HG02623 (cell line): ENCODE measurements around the gene RNF175.

Experiments
- ATAC-seq: cut with Tn5 transposase; IDR thresholded peaks from one replicate; pipeline ENCODE4 v1.9.1; 2021; ENCODE audit warnings: moderate library complexity; ENCODE audit not compliant: unreplicated experiment

RNF175 gene

DNA sequence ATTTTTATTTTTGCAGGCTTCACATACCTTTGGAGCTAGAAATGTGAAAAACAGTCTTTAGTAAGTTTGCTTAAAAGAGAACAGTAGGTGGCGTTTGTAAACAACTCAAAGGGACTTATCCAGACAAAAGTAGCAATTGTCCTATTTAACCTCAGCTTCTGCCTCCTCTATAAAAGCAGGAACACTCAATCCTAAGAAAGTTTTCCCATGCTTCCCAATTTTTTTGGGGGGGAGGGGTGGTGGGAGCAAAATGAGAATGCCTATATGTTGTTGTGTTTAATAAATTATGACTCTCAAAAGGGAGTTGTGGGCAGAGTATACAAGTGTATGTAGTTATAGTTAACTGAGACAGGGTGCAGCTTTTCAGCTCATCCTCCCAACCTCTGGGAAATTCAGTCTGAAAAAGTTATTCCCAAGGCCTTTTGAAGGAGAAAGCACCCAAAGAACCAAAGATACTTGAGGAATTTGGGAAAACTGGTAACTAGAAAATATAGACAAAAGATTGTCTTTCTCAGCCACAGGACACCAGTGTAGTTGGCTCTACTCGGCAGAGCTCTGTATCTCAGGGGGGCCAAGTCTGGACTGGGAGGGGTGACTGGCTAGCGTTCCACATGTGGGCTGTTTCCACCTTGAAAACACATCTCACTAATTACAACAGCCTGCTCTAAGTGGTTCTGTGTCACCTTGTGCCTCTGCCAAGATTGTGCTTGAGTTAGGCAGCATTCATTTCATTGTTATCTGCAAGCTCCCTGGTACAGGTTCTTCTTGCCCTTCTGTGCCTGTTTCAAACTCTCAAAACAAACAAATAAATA lies 26.3 kb upstream of the RNF175 start:
- no peak for ATAC-seq

DNA sequence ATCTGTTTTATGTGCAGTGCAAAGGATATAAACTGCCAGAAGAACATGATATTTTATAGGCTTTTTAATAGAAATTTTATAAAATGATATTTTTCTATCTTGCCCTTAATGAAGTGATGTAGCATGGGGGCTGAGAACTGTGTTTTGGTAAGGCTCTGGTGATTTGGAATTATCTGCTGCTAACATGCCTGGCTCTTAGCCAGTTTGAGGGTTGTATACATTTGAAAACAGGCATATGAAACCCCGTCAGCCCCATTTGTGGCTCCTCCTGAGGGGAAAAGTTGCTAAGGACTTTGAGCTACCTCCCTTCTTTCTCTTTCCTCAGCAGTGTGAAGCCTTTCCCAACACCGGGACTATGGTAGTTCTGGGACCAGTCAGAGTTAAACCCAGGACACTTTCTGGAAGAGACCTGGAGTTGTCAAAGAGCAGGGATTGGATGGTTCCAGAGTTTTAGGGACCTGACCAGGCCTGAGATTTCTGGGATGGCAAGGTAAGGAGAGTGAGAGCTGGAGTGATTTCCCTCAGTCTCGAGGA lies 24.4 kb upstream of the RNF175 start:
- no peak for ATAC-seq

DNA sequence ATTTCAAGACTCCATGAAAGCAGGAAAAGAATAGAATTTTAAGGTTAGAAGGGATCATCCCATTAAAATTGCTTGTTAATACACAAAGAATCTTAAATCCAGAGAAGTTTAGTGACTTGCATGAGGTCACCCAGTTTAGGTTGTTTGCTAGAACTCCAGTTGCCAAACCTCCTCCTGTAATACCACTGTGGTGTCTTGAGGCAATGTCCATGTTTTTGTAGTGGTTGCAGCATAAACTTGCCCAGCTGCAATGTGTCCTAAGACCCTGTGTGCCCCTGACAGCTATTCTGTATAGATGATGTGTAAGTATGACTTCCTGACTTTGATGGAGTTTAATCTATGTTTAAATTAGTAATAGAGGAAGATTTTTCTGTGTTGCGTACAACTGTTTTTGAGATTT lies 22.8 kb upstream of the RNF175 start:
- ATAC-seq, result no peak

GRCh38 chr4:153781717-153782416 lies 22.0 kb upstream of the RNF175 start:
- ATAC-seq, result no peak

- no peak for ATAC-seq
Observed at GRCh38 chr4:153781280-153781679, 21.5 kb upstream of the RNF175 start.

DNA sequence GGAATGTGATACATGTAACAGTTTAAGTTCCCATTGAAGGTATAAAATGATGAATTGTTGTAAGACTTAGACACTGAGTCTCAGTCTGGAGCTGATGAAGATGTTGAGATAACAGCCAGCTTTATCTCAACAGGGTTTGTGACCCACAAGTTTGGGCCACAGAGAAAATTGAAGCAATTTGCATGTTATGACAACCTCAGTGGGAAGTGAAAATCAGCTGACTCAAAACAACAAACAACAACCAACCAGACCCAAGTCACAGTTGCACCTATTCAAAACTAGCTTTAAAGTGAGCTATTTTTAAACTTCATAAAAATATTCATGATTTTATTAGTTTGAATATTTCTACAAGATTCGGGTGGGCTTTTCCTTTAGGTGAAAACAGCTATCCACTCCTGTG lies 21.1 kb upstream of the RNF175 start:
- peak; percentile 62 for ATAC-seq

GRCh38 chr4:153780221-153780620 lies 20.4 kb upstream of the RNF175 start:
- no peak for ATAC-seq

GRCh38 chr4:153778383-153778782 lies 18.6 kb upstream of the RNF175 start:
- ATAC-seq, result no peak

DNA sequence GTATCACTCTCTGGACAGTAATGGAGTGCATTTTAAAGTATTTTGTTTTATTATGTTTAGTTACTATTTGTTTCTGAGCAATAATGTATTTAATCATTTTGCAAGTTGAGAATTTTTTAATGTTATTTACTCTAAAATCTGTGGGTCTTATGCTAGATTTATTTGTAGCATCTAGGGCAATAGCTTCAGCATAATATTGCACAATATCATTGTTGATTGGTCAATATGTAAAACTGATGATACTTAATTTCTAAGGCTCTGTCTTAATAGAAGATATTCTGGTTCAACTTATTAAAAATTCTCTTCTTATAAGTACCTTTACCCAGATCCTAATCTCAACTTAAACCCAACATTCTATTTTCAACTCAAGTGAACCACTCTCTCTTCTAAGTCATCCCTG lies 17.6 kb upstream of the RNF175 start:
- no peak for ATAC-seq

DNA sequence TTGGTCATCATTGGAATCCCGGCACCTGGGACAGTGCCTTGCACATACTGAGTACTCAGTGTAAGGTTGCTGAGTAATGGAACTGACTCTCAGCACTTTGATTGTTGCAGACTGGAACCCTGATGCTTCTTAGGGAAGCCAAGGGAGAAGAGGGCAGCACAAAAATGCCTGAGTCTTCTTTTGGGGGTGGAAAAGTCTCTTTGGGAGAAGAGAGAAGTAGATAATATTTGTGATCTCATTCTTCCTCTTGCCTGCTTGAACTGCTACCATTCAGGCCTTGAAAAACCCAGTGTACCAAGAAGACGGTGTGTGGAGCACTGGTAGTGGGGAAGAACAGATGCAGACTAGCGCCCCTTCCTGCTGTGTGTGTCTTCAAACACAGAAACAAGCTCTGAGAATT lies 16.8 kb upstream of the RNF175 start:
- no peak for ATAC-seq

DNA sequence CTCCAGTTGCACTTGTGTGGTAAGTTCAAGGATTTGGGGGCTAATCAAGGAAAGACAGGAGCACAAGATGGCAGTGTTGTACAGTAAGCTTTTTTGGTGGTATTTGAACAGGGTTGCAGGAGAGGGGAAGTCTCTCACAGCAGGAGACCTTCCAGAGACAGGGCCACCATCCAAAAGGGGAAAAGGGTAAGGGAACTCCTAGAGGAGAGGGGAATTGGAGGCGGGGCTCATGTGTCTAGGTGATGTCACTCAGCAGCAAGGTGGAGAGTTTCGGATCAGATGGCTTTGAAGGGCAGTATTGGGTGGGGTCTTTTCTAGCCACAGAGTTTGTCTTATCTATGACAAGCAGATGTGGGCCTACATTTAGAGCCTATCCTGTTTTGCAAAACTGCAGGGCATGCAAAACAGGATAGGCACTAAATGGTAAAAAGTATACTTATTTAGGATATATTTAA lies 13.4 kb upstream of the RNF175 start:
- no peak for ATAC-seq

GRCh38 chr4:153771046-153771445 lies 11.2 kb upstream of the RNF175 start:
- ATAC-seq, result no peak

GRCh38 chr4:153766758-153767157 lies 6.9 kb upstream of the RNF175 start:
- ATAC-seq, result no peak

DNA sequence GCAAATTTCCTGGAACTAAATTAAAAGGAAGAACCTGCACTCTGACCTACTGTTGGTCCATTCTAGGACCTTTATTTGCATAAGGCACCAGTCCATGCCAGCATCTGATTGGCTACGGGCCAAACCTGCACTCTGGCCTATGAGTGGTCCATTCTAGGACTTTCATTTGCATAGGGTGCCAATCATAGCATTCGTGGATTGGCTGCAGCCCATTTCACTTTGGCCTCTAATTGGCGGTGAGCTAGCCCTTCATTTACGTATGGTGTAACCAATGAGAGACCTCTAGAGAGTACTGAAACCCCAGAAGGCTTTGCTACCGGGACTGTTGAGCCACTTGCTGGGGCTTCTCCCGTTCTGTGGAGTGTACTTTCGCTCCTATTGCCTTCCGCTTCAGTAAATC lies 6.1 kb upstream of the RNF175 start:
- no peak for ATAC-seq

DNA sequence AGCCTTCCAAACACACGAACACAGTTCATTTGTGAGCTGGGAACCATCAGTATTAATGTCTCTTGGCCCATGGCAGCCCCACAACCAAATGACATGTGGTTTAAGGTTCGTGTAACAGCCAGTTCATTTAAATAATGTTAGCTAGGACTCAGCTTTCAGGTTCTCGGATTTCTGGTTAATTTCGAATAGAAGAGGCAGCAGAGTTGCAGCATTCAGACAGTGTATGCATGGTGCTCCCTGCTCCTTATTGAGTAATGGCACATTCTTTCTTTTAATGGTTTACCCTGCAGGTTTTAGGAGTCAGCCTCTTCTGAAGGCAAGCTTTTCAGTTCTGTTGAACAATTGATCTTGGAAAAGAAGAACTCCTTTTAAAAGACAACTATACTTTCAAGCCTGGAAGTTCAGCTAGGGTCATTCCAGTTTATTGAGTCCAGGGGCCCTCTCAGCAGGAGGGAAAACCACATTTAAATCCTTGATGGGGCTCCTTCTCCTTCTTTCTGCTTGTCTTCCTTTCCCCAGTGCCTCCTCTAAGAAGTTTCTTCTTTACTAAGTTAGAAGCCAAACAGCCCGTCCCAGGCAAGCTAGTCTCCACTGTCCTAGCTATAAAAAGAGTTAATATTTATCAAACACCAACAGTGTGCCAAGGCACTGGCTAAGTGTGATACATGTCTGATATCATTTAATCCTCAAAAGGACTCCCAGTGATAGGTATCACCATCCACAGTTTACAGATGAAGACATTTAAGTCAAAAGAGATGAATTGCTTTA lies 5.0 kb upstream of the RNF175 start:
- ATAC-seq, result no peak

- ATAC-seq, result no peak
Observed at GRCh38 chr4:153763404-153763803, 3.6 kb upstream of the RNF175 start.

DNA sequence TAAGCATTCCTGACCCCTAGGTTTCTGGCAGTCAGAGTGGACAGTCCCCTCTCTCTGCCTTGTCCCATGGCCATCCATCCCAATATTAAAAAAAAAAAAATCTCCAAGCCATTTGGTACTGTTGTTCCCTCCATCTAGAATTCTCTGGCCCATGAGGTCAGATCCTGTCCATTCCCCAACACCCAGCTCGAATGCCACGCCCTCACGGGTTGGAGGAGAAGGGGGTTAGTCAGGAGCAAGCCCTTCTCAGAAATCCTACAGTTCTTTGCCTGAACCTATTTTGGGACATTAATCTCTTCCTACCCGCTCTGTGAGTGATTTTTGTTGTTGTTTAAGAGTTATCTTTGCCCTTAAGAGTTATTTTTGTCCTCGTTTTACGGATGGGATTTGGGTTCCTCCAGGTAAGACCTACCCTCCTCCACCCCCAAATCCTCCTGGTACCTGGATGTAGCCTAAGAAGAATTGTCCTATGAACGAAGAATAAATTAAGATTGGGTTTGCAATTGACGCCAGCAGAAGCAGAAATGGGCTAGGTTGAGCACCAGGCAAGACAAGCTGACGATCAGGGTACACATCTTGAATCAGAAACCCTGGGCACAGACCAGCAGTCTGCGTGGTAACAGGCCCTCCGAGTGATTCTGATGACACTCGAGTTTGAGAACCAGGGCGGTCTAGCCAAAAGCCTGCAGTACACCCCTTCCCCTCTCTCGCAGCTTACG lies 977 bp downstream of the RNF175 start:
- no peak for ATAC-seq

GRCh38 chr4:153758136-153758535 lies 1.7 kb downstream of the RNF175 start:
- ATAC-seq, result no peak

GRCh38 chr4:153757407-153757806 lies 2.4 kb downstream of the RNF175 start:
- ATAC-seq, result no peak

DNA sequence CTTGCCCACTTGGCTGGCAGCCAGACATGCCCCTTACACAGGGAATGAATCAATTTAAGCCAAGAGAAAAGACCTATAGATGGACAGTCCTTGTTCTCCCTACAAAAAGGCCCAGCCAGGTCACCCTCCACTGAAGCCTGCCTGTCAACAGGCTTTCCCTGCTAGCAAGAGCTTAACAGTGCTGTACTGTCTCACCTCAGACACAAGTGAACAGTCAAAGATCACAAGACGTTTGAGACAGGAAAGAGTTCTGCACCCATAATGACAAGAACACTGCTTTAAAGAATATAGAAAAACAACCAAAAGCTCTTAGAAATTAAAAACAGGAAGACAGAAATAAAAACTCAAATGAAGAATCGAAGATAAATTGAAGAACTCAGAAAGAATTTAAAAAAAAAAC lies 4.6 kb downstream of the RNF175 start:
- no peak for ATAC-seq
